HepG2 (cell line): ENCODE results near the gene ATR. TPM values are rescaled to one million over a fixed set of nuclear protein-coding genes. Genes with fewer than 3 reads are reported as not detected.

ENCODE experiments used
- AGO2 ChIP-seq: fragments of 200-400 bp; formaldehyde crosslinking; optimal IDR thresholded peaks from 2 replicates; pipeline ENCODE3; 2017; ENCODE audit warnings: mild to moderate bottlenecking, low read depth, low read length, moderate library complexity
- ATF7-NPFF ChIP-seq: sonication (generic); formaldehyde crosslinking; IDR thresholded peaks from 2 replicates; pipeline ENCODE4 v1.8.1; 2023; ENCODE audit warnings: mild to moderate bottlenecking, low read depth, missing genetic modification reagents, moderate library complexity
- CCDC6 ChIP-seq: sonication (generic); formaldehyde crosslinking; IDR thresholded peaks from 2 replicates; pipeline ENCODE4 v1.8.1; 2022; ENCODE audit warnings: mild to moderate bottlenecking, missing genetic modification reagents, moderate library complexity
- FOXM1 ChIP-seq: sonication (generic); formaldehyde crosslinking; IDR thresholded peaks from 2 replicates; pipeline ENCODE4 v1.5.0; 2020; ENCODE audit warnings: missing genetic modification reagents
- GZF1 ChIP-seq: sonication (generic); formaldehyde crosslinking; IDR thresholded peaks from 2 replicates; pipeline ENCODE4 v1.5.1; 2020; ENCODE audit warnings: mild to moderate bottlenecking, missing genetic modification reagents
- HOXA9 ChIP-seq: sonication (generic); formaldehyde crosslinking; IDR thresholded peaks from 2 replicates; pipeline ENCODE4 v1.8.1; 2022; ENCODE audit warnings: missing genetic modification reagents, mild to moderate bottlenecking, moderate library complexity, borderline replicate concordance
- KDM5B ChIP-seq: sonication (generic); formaldehyde crosslinking; IDR thresholded peaks from 2 replicates; pipeline ENCODE4 v1.4.0; 2020; ENCODE audit warnings: missing genetic modification reagents, mild to moderate bottlenecking, borderline replicate concordance
- MEIS2 ChIP-seq: sonication (generic); formaldehyde crosslinking; IDR thresholded peaks from 2 replicates; pipeline ENCODE4 v1.9.0; 2021; ENCODE audit warnings: mild to moderate bottlenecking, missing genetic modification reagents
- PCBP1 ChIP-seq: fragments of 200-400 bp; formaldehyde crosslinking; IDR thresholded peaks from 2 replicates; pipeline ENCODE4 v1.6.1; 2017; ENCODE audit warnings: mild to moderate bottlenecking, low read depth, low read length, borderline replicate concordance
- PHB2 ChIP-seq: fragments of 450-650 bp; IDR thresholded peaks from 2 replicates; pipeline ENCODE4 v1.6.1; 2018; ENCODE audit not compliant: partially characterized antibody
- PITX1 ChIP-seq: sonication (generic); formaldehyde crosslinking; IDR thresholded peaks from 2 replicates; pipeline ENCODE4 v1.5.1; 2020; ENCODE audit warnings: mild to moderate bottlenecking, missing genetic modification reagents
- REL ChIP-seq: sonication (generic); formaldehyde crosslinking; conservative IDR thresholded peaks from 2 replicates; pipeline ENCODE4 v1.8.0; 2022; ENCODE audit warnings: mild to moderate bottlenecking, missing genetic modification reagents, moderate library complexity
- RXRA ChIP-seq: sonication (generic); formaldehyde crosslinking; IDR thresholded peaks from 2 replicates; pipeline ENCODE4 v1.5.1; 2020; ENCODE audit warnings: missing genetic modification reagents
- SAFB2 ChIP-seq: sonication (generic); formaldehyde crosslinking; IDR thresholded peaks from 2 replicates; pipeline ENCODE4 v1.5.1; 2020; ENCODE audit warnings: missing genetic modification reagents, low read depth, mild to moderate bottlenecking, borderline replicate concordance
- SALL1 ChIP-seq: sonication (generic); formaldehyde crosslinking; IDR thresholded peaks from 2 replicates; pipeline ENCODE4 v1.8.0; 2022; ENCODE audit warnings: mild to moderate bottlenecking, missing genetic modification reagents
- TCF12 ChIP-seq, 2 experiments: fragments of 450-650 bp in 1 of 2; sonication (generic) in 1 of 2; formaldehyde crosslinking in 1 of 2; IDR thresholded peaks; 2 replicates each; pipeline versions ENCODE4 v1.6.1 to v1.8.0; 2017 to 2022; ENCODE audit warnings: antibody characterized with exemption in 1 of 2, mild to moderate bottlenecking in 1 of 2, missing genetic modification reagents in 1 of 2, moderate library complexity in 1 of 2
- ZFP36 ChIP-seq: fragments of 150-350 bp; IDR thresholded peaks from 2 replicates; pipeline ENCODE4 v1.6.1; 2018; ENCODE audit warnings: borderline replicate concordance, low read length, low read depth; ENCODE audit not compliant: partially characterized antibody
- ZFX ChIP-seq: sonication (generic); formaldehyde crosslinking; IDR thresholded peaks from 2 replicates; pipeline ENCODE4 v1.4.0; 2020; ENCODE audit warnings: mild to moderate bottlenecking, low read depth, missing genetic modification reagents, moderate library complexity
- ZNF124 ChIP-seq: sonication (generic); formaldehyde crosslinking; IDR thresholded peaks from 2 replicates; pipeline ENCODE4 v1.4.0; 2020; ENCODE audit warnings: missing genetic modification reagents
- ZNF234 ChIP-seq: sonication (generic); formaldehyde crosslinking; conservative IDR thresholded peaks from 2 replicates; pipeline ENCODE4 v1.5.1; 2020; ENCODE audit warnings: mild to moderate bottlenecking, missing genetic modification reagents
- ZNF24 ChIP-seq: fragments of 450-650 bp; IDR thresholded peaks from 2 replicates; pipeline ENCODE4 v1.6.1; 2017; ENCODE audit warnings: antibody characterized with exemption, mild to moderate bottlenecking
- ZNF274 ChIP-seq: sonication (generic); formaldehyde crosslinking; IDR thresholded peaks from 2 replicates; pipeline ENCODE4 v1.5.1; 2020; ENCODE audit warnings: mild to moderate bottlenecking, missing genetic modification reagents
- ZNF430 ChIP-seq: sonication (generic); formaldehyde crosslinking; IDR thresholded peaks from 2 replicates; pipeline ENCODE4 v1.9.0; 2021; ENCODE audit warnings: mild to moderate bottlenecking, missing genetic modification reagents
- ZNF501 ChIP-seq: sonication (generic); formaldehyde crosslinking; IDR thresholded peaks from 2 replicates; pipeline ENCODE4 v1.5.1; 2020; ENCODE audit warnings: mild to moderate bottlenecking, moderate library complexity, missing genetic modification reagents
- ZNF724P ChIP-seq: sonication (generic); formaldehyde crosslinking; IDR thresholded peaks from 2 replicates; pipeline ENCODE4 v1.8.0; 2022; ENCODE audit warnings: missing genetic modification reagents, borderline replicate concordance
- polyA plus RNA-seq, 8 experiments: library from polyadenylated mRNA; depleted of rRNA in 3 of 8; stranded (reverse) in 7 of 8; unstranded in 1 of 8; fragments of >200 nt; fragmentation: Illumina TruSeq in 4 of 8; extraction: Trizol in 4 of 8; gene quantifications; 2 replicates each; pipeline versions ENCODE4 v1.2.1 to v1.2.3, GENCODE V29; 2011 to 2016; ENCODE audit warnings: low read depth in 4 of 8, missing spikeins in 1 of 8, mixed read lengths in 1 of 8; ENCODE audit not compliant: insufficient read depth in 1 of 8
- total RNA-seq, 5 experiments: library from RNA; depleted of rRNA; stranded (reverse); fragments of >200 nt; fragmentation: Illumina TruSeq; extraction: Trizol; gene quantifications; 2 replicates each; pipeline ENCODE4 v1.2.3, GENCODE V29; 2016; ENCODE audit warnings: low read depth in 1 of 5
- TF ChIP-seq, protein P1 (sequence below): sonication (generic); formaldehyde crosslinking; IDR thresholded peaks from 2 replicates; pipeline ENCODE4 v1.4.0; 2020; ENCODE audit warnings: mild to moderate bottlenecking, missing genetic modification reagents, borderline replicate concordance
- TF ChIP-seq, protein P2 (sequence below): sonication (generic); formaldehyde crosslinking; IDR thresholded peaks from 2 replicates; pipeline ENCODE4 v1.4.0; 2020; ENCODE audit warnings: mild to moderate bottlenecking, missing genetic modification reagents
- TF ChIP-seq, protein P3 (sequence below): sonication (generic); formaldehyde crosslinking; conservative IDR thresholded peaks from 2 replicates; pipeline ENCODE4 v1.4.0; 2020; ENCODE audit warnings: missing genetic modification reagents

Gene ATR
- total and polyA plus RNA-seq, 2 of the 13 experiments (the other 11 are each of a cell fraction or from before 2014, with no cell fraction given) = 6.6 to 17.0 TPM

DNA sequence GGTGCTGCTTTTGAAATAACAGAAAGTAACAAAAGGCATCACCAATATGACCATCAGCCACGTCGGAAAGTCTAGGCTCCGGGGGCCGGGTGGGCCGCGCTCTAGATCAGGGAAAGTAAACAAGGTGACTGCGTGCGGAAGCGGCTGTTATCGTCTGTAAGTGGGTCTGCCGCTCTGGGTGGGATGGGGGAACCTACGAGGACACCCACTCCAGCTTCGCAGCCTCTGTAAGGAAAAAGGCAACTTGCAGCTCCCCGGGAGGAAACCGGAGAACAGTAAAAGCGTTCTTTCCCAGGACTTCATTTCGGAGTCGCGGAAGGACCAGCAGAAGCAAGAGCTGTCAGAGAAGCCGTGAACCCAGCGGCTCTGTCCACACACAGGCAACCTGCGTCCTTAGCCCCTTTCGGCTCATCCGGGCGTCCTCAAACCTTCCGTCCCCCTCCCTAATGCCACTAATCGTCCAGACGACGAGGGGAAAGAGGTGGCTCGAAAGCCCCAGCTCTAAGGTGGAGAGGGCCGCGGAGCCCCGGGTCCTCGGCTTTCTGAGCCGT is 131.2 kb downstream of the ATR start (continued):
- TF ChIP-seq, protein P1, sequence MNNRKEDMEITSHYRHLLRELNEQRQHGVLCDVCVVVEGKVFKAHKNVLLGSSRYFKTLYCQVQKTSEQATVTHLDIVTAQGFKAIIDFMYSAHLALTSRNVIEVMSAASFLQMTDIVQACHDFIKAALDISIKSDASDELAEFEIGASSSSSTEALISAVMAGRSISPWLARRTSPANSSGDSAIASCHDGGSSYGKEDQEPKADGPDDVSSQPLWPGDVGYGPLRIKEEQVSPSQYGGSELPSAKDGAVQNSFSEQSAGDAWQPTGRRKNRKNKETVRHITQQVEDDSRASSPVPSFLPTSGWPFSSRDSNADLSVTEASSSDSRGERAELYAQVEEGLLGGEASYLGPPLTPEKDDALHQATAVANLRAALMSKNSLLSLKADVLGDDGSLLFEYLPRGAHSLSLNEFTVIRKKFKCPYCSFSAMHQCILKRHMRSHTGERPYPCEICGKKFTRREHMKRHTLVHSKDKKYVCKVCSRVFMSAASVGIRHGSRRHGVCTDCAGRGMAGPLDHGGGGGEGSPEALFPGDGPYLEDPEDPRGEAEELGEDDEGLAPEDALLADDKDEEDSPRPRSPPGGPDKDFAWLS (CRISPR knock-in tag) = no peak
- TF ChIP-seq, protein P2, sequence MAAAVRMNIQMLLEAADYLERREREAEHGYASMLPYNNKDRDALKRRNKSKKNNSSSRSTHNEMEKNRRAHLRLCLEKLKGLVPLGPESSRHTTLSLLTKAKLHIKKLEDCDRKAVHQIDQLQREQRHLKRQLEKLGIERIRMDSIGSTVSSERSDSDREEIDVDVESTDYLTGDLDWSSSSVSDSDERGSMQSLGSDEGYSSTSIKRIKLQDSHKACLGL (CRISPR knock-in tag) = peak; percentile 47; the same call in 1 of the 2 replicates
- TF ChIP-seq ZFX (no peak), ZNF501 (CRISPR knock-in tag) (0 out of 2 replicates have a peak, but pooled peaks have one; percentile 55), ZNF124 (CRISPR knock-in tag) (no peak), AGO2 (no peak), GZF1 (CRISPR knock-in tag) (no peak), SAFB2 (CRISPR knock-in tag) (peak; percentile 50; the same call in 1 of the 2 replicates), HOXA9 (CRISPR knock-in tag) (no peak), PCBP1 (no peak), MEIS2 (CRISPR knock-in tag) (no peak; the same call in 1 of the 2 replicates), CCDC6 (CRISPR knock-in tag) (no peak), ATF7-NPFF (CRISPR knock-in tag) (no peak), FOXM1 (CRISPR knock-in tag) (no peak), PITX1 (CRISPR knock-in tag) (peak; percentile 58; the same call in 1 of the 2 replicates), SALL1 (peak; percentile 53; the same call in 1 of the 2 replicates), REL (no peak), ZNF724P (CRISPR knock-in tag) (no peak), KDM5B (peak; percentile 77; the same call in 1 of the 2 replicates), ZNF24 (no peak), PHB2 (no peak), ZNF430 (peak; percentile 67; the same call in 1 of the 2 replicates), ZNF234 (CRISPR knock-in tag) (no peak), RXRA (CRISPR knock-in tag) (0 out of 2 replicates have a peak, but pooled peaks have one; percentile 15), TCF12 (IDR thresholded peaks at IDR 0.05) (no peak), TCF12 (CRISPR knock-in tag; IDR thresholded peaks at IDR 0.05) (0 out of 2 replicates have a peak, but pooled peaks have one; percentile 25), ZFP36 (no peak), ZNF274 (CRISPR knock-in tag) (no peak; the same call in 1 of the 2 replicates)
- TF ChIP-seq, protein P3, sequence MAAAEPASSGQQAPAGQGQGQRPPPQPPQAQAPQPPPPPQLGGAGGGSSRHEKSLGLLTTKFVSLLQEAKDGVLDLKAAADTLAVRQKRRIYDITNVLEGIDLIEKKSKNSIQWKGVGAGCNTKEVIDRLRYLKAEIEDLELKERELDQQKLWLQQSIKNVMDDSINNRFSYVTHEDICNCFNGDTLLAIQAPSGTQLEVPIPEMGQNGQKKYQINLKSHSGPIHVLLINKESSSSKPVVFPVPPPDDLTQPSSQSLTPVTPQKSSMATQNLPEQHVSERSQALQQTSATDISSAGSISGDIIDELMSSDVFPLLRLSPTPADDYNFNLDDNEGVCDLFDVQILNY (CRISPR knock-in tag) = no peak
